HG03103 (cell line): ENCODE results near the gene DPYD.
"Not testable (repeated sequence)": the region's sequence is repeated elsewhere in the genome, so short reads cannot be mapped to it uniquely, and the experiment has no call there.

Source experiments
- ATAC-seq: cut with Tn5 transposase; IDR thresholded peaks from one replicate; pipeline ENCODE4 v1.9.1; 2021; ENCODE audit warnings: low read depth; ENCODE audit not compliant: unreplicated experiment

Gene DPYD

DNA sequence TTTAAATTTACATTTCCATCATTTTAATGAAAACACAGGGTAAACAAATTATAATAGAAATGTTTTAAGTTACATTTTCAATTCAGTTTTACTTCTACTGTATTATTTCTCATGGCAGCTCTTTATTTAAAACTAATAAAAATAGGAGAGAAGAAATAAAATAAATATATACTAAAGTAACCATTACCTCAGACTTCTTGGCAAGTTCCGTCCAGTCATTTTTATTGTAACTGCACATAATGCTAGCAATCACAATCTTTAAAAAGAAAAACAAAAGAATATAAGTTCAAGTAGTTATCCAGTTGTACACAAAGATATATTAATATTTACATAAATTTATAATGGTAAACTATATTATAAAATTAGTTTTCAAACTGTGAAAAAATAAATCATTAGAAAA lies 538.6 kb downstream of the DPYD start:
- no peak for ATAC-seq

GRCh38 chr1:97379387-97380075 lies 541.3 kb downstream of the DPYD start:
- ATAC-seq: no peak

GRCh38 chr1:97378596-97378995 lies 542.2 kb downstream of the DPYD start:
- ATAC-seq: no peak

GRCh38 chr1:97377432-97378034 lies 543.3 kb downstream of the DPYD start:
- no peak for ATAC-seq

DNA sequence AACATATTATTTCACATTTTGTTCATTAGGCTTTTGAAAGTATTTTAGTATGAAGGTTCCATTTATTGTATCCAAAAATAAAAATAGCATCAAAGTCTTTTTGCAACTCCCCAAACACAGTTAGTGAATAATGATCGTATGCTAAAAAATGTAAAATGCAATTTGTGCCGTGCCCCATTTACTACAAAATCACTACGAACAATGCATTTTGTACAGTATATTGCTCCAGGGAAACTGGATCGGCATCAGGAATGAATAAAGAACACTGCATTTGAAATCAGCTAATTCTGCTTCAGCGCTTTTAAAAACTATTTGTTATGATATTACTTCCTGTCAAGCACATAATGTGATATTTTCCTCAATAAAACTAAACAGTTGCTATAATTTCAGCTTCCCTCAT lies 547.8 kb downstream of the DPYD start:
- no peak for ATAC-seq

DNA sequence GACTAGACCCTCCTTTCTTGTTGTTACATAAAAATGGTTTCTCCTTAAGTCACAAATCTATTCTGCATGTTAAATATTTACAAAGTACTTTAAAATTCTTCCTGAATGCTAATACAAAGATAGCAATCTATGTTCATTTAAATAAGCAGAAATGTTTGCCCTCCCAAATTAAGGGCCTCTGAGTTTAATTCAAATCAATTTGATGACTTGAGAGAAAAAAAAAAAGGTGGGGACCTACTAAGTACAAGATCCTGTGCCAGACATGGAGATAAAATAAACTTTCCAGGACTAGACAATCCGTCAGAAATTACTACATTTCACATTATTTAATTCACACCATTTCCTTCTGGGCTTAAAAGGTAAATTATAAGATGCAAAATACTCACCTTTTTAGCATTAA lies 548.3 kb downstream of the DPYD start:
- no peak for ATAC-seq

GRCh38 chr1:97368296-97368695 lies 552.5 kb downstream of the DPYD start:
- no peak for ATAC-seq

DNA sequence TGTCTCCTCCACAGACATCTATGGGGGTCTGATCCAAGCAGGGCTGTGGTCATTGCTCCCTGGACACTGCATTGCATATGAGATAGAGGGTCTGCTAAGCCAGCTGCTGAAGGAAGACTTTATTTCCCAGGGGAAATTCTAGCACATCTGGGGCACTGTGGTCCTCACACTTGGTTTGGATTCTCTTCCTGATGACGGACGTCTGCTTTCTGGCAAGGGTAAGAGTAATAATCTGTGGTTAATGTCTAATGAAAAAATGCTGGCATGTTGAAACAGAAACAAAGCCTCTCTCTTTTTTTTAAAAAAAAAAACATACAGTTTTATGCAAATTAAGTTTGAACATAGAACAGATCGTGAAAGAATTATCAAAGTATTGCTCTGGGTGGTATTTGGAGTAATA lies 553.9 kb downstream of the DPYD start:
- ATAC-seq: no peak

DNA sequence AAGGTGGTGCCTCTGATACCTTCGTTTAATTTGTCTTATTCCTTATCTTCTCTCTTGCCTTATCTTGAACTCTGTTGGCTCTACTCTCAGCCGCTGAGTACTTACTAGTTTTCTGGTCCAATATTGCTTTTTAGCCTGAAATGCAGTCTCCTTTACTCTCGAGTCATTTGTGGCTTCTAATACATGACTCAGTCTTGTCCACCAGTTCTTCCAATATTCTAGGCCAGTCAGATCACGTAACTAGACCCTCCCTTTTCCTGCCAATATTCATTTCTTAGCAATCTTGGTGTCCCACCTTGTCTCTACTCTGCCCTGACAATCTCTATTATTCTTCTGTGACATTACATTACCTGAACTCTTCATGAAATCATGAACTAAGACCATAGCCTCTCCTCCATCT lies 555.8 kb downstream of the DPYD start:
- no peak for ATAC-seq

GRCh38 chr1:97364086-97364485 lies 556.7 kb downstream of the DPYD start:
- no peak for ATAC-seq

DNA sequence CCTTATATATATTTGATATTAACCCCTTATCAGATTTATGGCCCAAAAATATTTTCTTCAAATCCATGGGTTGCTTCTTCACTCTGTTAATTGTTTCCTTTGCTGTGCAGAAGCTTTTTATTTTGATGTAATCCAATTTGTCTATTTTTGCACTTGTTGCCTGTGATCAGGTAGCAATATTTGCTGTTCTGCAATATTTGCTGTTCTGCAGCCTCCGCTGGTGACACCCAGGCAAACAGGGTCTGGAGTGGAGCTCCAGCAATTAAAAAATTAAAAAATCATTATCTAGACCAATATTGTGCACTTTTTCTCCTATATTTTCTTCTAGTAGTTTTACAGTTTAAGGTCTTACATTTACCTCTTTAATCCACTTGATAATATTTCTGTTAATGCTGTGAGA lies 564.5 kb downstream of the DPYD start:
- no peak for ATAC-seq

GRCh38 chr1:97352936-97353382 lies 567.9 kb downstream of the DPYD start:
- ATAC-seq: no peak

DNA sequence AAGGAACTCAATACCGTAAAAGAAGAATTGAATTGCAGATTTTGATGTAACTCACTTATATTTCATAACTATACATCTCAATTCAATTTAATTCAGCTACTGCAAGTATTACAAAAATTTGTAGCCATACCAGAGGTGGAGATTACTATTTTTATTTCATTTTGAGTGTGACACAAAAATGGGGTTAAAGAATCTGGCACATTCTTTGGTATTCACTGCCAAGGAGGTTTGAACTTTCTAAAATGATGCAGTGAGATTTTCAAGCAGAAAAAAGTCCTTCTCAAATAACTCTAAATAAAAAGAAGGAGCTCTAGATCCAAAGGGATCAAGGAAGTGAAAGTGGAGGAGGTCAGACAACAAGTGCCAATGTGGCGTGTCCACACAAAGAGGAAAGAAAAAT lies 569.0 kb downstream of the DPYD start:
- no peak for ATAC-seq

- ATAC-seq: no peak
These were observed 570.2 kb downstream of the DPYD start for GRCh38 chr1:97350662-97351061.

- ATAC-seq: no peak
These were observed 570.6 kb downstream of the DPYD start for GRCh38 chr1:97350241-97350640.

DNA sequence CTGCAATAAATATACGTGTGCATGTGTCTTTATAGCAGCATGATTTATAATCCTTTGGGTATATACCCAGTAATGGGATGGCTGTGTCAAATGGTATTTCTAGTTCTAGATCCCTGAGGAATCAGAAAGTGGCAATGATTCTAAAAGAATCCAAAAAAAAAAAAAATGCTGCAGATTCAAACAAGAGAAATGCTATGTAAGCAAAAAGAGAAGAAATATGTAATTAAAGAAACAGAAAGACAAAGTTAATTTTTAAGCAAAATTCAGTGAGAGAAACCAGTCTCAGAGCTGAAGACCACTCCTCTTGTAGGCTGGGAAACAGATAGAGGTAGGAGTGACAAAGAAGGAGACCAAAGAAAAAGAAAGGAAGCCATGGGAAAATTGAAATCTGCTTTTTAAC lies 571.0 kb downstream of the DPYD start:
- ATAC-seq: not testable (repeated sequence)

- no peak for ATAC-seq
These were observed 572.1 kb downstream of the DPYD start for GRCh38 chr1:97348599-97349265.

DNA sequence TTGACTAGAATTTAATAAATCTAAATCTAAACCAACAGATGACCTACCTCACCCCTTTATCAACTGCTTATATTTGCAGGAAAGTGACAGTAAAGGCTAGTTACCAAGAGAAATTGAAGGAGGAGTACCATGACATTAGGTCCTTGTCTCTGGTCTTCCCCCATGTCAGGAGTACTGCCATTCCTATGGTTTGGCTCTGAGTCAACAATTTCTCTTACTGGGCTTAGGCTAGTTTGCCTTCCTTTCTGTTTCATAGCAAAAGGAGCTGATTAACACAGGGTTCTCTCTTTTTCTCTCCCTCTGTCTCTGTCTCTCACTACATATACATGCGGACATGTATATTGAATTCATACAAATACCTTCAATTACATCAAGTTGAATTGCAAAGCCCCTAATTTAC lies 579.9 kb downstream of the DPYD start:
- no peak for ATAC-seq

GRCh38 chr1:97338347-97338746 lies 582.5 kb downstream of the DPYD start:
- ATAC-seq: no peak

DNA sequence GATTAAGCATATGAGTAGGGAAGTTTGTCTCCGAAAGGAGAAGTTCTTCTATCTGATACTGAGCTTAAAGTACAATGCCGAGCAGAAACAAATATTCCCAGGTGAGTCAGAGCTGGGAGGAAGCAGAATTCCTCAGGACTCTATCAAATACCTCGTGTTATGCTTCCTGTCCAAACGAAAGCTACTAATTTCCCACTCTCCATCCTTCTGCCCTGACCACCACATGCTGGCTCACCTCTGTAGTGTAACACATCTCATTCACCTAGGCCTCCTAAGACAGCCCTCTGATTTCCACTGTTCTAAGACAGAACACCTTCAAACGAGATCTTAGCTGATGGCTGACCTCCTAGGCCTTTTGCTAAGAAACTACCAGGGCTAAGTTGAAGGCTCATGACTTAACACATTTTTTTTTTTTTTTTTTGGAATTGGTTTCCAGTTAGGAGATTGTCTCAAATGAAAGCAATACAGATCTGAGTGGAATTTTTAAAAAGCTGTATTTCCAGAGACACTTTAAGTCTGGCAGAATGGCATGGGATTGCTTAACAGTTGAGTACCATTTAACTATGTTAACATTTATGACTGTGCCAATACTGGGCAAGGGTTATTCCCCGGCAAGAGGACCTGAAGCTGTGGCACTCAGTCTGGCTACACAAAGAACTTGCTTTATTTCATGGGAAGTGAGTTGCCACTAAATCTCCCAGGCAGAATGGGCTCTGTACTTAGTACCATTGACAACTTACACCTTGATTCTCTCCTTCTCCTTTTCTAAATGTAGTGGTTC lies 583.4 kb downstream of the DPYD start:
- ATAC-seq: no peak

DNA sequence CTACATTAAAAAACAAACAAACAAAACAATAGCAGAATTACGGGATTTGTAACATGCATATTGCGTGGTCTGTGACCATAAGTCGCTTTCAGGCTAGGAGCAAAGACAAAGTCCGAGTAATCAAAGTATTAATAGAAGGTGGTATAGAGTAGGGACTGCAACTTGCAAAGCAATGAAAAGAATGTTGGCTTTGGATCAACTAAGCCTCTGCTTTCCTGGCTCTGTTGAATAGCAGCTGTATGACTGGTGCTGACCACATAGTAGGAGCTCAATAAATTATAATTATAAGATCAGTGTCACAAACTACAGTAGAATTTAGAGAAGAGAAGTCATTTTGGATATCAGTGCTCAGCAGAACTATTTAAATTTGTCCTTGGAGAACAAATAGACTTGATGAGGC lies 586.4 kb downstream of the DPYD start:
- no peak for ATAC-seq
